Activated CD4-positive, alpha-beta memory T cell treated with anti-CD3 and anti-CD28 coated beads for 36 hours (primary cell): Measurements from ENCODE around the gene PTPRF. TPM values are rescaled to one million over a fixed set of nuclear protein-coding genes. Genes with fewer than 3 reads are reported as not detected.

Source experiments
- CTCF ChIA-PET: fragments of 350-600 bp; sonication (Branson Sonifier 250); formaldehyde crosslinking; loops from one replicate; lab custom pipeline; 2021; ENCODE audit warnings: antibody characterized with exemption, inconsistent platforms; lab: Charles Lee
- POLR2A ChIA-PET: fragments of 350-600 bp; sonication (Branson Sonifier 250); formaldehyde crosslinking; loops from one replicate; lab custom pipeline; 2021; ENCODE audit warnings: antibody characterized with exemption; lab: Charles Lee
- DNase-seq: peaks from one replicate; pipeline ENCODE4 v3.0.0-alpha.2; 2020
- H3K27ac Mint-ChIP-seq: one replicate; pipeline ENCODE4 v1.8.0; 2021; ENCODE audit warnings: mixed read lengths
- H3K27me3 Mint-ChIP-seq: one replicate; pipeline ENCODE4 v1.8.0; 2021; ENCODE audit warnings: mixed read lengths
- H3K36me3 Mint-ChIP-seq: one replicate; pipeline ENCODE4 v1.8.0; 2021; ENCODE audit warnings: mixed read lengths
- H3K4me1 Mint-ChIP-seq: one replicate; pipeline ENCODE4 v1.8.0; 2021; ENCODE audit warnings: low read depth, mixed read lengths
- H3K4me3 Mint-ChIP-seq: one replicate; pipeline ENCODE4 v1.8.0; 2021; ENCODE audit warnings: mild to moderate bottlenecking, mixed read lengths
- H3K9me3 Mint-ChIP-seq: one replicate; pipeline ENCODE4 v1.8.0; 2021; ENCODE audit warnings: mixed read lengths
- intact Hi-C: fragments of 100-400 bp; cut with micrococcal nuclease; formaldehyde crosslinking; loops from one replicate; pipeline ENCODE4 v1.15.1; 2023
- total RNA-seq, 2 experiments: library from RNA; stranded (reverse); gene quantifications; one replicate each; pipeline ENCODE4 v1.2.3, GENCODE V29; 2021

PTPRF gene
- total RNA-seq, 2 experiments from 2014 or later, result 2.4 to 2.8 TPM

DNA sequence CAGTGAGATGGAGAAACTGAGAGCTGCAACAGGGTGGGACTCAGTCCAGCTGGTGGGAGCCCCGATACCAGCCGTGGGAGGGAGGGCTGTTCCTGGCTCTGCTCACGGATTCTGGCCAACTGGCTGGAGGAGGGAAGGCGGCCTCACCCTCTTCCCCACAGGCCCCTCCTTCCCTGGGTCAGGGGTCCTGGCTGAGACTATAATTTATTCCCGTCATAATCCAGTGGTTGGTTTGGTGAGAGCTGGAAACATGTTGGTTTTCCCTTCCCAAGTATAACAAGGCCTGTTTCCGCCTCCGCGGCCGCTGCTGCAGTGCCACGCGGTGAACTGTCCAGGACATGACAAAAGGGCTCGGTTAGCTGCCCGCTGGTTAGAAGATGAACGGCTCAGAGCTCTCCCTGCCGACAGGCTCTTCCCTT is 10.0 kb downstream of the PTPRF start:
- Mint-ChIP-seq H3K9me3 (no peaks in the 10 kb centered on the region), H3K27me3 (no peaks in the 10 kb centered on the region), H3K27ac (no peak overlapping the region), H3K36me3 (no peaks in the 10 kb centered on the region), H3K4me3 (no peak overlapping the region), H3K4me1 (no peaks in the 10 kb centered on the region)
- ChIA-PET CTCF (no interaction called here), POLR2A (no interaction called here)
- DNase-seq, result no peak
- intact Hi-C loops, result no loop called here

DNA sequence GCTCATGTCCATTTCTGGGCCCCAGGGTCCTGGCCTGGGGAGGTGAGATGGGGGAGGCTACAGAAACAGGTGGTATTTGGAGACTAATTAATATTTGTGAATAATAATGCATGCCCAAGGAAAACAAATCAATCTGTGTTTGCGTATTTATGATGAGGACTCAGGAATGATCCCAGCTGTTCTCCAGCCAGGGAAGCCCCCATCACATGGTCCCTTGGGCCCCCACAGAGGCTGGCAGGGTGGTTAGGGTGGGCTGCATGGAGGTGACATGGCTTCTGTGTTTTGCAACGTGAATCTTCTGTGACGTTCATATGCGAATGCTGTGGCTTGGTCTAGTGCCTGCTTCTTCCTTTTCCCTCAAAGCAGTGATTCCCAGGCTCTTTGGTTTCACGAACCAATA is 10.5 kb downstream of the PTPRF start:
- Mint-ChIP-seq H3K4me3 (no peak overlapping the region), H3K9me3 (no peaks in the 10 kb centered on the region), H3K4me1 (no peaks in the 10 kb centered on the region), H3K27me3 (no peaks in the 10 kb centered on the region), H3K36me3 (no peaks in the 10 kb centered on the region), H3K27ac (no peak overlapping the region)
- no peak for DNase-seq
- intact Hi-C loops, result no loop called here
- ChIA-PET POLR2A (no interaction called here), CTCF (no interaction called here)

DNA sequence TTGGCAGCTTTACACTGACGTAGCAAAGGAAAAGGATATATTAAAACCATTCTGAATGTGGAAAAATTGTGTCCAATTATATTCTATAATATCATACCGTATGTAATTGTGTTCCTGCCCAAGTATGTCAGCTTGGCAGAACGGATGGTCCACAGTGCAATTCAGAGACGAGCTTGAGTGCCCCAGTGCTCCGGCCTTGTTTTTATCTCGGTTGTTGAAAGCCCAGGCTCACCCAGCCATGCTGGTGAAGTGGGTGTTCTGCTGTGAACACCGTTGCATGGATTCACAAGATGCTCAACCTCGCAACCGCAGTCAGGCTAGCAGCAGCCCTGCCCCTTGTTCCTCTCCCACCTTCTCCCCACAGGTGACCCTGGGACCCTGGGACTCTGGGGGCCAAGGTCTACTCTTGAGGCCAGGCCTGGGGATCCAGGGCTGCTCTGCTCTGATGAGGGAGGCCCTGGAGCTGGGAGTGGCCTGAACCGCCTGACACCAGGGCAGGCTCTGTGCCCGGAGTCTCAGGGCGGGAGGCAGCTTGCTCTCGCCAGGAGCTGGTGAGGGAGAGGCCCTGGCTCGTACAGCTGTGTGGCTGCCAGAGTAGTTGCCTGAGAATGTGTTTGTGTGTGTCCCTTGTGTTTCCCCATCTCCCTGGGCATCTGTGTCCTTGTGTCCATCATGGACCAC is 11.2 kb downstream of the PTPRF start:
- no peaks in the 10 kb centered on the region for H3K36me3 Mint-ChIP-seq
- no peak overlapping the region for H3K27ac Mint-ChIP-seq
- ChIA-PET POLR2A (no interaction called here), CTCF (interaction anchor here (1.2 to 2.2 kb wide), 3 partner anchors 12 to 393 kb away, joined by 3 to 7 read pairs (median 3); no protein-coding TSS in a partner anchor)
- DNase-seq, result no peak
- H3K4me1 Mint-ChIP-seq, result no peaks in the 10 kb centered on the region
- intact Hi-C loops, result no loop called here
- peaks cover 4% of the 10 kb centered on the region for H3K27me3 Mint-ChIP-seq
- no peaks in the 10 kb centered on the region for H3K9me3 Mint-ChIP-seq
- H3K4me3 Mint-ChIP-seq, result no peak overlapping the region

DNA sequence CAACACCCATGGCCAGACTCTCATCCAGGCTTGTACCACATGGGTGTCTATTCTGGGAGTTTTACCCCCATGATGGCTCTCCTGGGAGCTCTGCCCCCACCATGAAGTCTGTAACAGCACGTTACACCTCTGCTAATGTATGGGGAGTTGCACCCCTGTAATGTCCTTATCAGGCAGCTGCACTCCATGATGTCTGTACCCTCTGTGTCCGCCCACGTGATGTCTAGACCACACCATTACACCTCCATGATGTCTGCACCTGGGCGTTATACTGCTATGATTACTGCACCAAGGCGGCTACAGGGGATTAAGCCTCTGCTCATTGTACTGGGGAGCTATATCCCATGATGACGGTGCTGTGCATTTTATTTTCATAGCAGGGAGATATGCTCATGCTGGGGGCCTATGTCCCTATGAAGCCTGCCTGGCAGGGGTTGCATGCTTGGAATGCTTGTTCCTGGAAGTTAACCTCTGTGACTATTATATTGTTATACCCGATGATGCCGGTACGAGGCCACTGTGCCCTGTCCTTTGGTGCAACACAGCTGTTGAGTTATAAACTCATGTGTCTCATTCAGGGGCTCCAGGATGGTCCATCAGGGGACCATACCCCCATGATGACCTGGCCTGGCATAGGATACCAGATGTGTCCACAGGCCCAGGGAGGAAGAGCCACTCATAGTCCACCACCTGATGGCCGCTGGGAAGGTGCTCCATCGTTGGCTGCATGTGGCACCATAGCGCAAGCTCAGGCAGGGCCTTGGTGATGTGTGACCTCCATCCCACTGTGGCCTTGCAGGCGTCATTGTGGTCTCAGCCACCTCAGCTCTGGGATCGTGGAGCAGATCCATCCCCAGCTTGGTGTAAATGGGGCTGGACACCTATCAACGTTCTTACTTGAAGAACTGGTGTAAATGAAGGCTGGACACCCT is 12.1 kb downstream of the PTPRF start:
- H3K36me3 Mint-ChIP-seq, result no peaks in the 10 kb centered on the region
- POLR2A ChIA-PET, result no interaction called here
- CTCF ChIA-PET, result interaction anchor here (1.2 to 2.2 kb wide), 3 partner anchors 13 to 392 kb away, joined by 3 to 7 read pairs (median 3); no protein-coding TSS in a partner anchor

DNA sequence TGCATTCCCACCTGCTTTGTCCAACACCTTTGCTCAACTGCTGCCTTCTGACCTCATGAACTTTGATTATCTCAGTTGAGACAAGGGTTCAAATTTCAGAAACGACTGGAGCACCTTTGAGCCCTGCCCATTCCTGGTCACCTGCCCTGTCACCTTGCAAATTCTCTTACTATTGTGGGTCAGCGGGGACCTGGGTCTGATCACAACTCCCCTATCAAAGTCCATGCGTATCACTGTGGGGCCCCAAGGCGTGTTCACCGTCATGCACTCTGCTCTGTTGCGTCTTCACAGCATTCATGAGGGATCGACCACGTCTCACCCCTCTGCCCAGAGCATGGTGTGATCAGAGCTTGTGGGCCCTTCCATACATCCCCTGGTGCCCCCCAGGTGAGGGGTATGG is 12.9 kb downstream of the PTPRF start:
- CTCF ChIA-PET, result interaction anchor here (2.2 kb wide), 1 partner anchor 14 kb away, joined by 7 read pairs; no protein-coding TSS in a partner anchor
- H3K27ac Mint-ChIP-seq, result no peak overlapping the region
- intact Hi-C loops, result no loop called here
- no peaks in the 10 kb centered on the region for H3K9me3 Mint-ChIP-seq
- no peak overlapping the region for H3K4me3 Mint-ChIP-seq
- POLR2A ChIA-PET, result no interaction called here
- DNase-seq, result no peak
- H3K4me1 Mint-ChIP-seq, result no peaks in the 10 kb centered on the region
- H3K36me3 Mint-ChIP-seq, result no peaks in the 10 kb centered on the region
- H3K27me3 Mint-ChIP-seq, result peaks cover 4% of the 10 kb centered on the region

More for the DNA sequence above, 12.1 kb downstream of the PTPRF start:
- DNase-seq, result no peak
- Mint-ChIP-seq H3K4me1 (no peaks in the 10 kb centered on the region), H3K27me3 (peaks cover 4% of the 10 kb centered on the region), H3K9me3 (no peaks in the 10 kb centered on the region), H3K4me3 (no peak overlapping the region), H3K27ac (no peak overlapping the region)
- intact Hi-C loops, result no loop called here

DNA sequence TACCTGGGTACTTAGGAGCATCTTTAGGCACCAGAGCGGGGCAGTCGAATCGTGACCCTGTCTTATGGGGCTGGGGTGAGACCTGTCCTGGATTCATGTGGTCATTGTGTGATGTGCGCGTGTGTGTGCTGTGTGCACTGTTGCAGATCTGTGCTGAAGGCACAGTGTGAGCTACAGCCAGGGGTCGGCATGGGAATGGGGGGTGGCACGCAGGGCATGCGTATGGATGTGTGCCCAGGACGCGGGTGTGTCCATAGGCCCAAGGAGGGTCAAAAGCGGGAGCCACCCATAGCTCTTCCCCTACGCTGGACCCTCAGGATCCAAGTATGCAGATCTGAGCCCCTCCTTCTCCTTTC is 14.6 kb downstream of the PTPRF start:
- no peak for DNase-seq
- peaks cover 3% of the 10 kb centered on the region for H3K4me1 Mint-ChIP-seq
- H3K27me3 Mint-ChIP-seq, result peaks cover 6% of the 10 kb centered on the region
- H3K36me3 Mint-ChIP-seq, result no peaks in the 10 kb centered on the region
- intact Hi-C loops, result no loop called here
- no peak overlapping the region for H3K4me3 Mint-ChIP-seq
- ChIA-PET POLR2A (no interaction called here), CTCF (interaction anchor here (1.6 kb wide), 1 partner anchor 9 kb away, joined by 3 read pairs; no protein-coding TSS in a partner anchor)
- H3K27ac Mint-ChIP-seq, result no peak overlapping the region
- no peaks in the 10 kb centered on the region for H3K9me3 Mint-ChIP-seq

DNA sequence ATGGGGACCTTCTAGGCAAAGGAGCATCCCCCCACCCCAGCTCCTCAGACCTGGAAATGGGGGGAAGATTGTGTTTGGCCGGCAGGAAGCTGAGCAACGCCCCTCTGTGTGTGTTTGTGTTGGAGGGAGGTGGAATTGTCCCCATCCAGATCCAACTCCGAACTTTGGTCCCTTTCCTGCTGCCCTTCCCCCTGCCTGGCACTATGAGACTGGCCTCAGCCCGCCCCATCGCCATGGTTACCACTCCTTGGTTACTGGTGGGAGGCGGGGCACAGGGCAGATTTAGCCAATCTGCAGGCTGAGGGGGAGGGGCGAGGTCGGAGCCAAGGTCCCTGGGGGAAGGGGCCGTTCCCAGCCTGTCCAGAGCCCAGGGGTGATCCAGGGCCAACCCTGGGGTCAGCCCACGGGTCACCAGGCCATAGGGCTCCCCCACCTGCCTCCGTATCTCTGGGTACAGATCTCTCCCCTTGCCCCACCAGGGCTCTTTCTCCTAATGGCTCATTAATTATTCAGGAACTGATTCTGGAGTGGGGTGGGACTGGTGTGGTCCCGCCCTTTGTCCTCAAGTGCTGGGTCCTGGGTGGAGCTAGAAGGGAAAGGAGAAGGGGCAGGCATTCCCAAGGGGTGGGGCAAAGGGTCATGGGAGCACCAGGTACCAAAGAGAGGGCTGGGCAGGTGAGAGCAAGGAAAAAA is 15.2 kb downstream of the PTPRF start:
- POLR2A ChIA-PET, result no interaction called here

DNA sequence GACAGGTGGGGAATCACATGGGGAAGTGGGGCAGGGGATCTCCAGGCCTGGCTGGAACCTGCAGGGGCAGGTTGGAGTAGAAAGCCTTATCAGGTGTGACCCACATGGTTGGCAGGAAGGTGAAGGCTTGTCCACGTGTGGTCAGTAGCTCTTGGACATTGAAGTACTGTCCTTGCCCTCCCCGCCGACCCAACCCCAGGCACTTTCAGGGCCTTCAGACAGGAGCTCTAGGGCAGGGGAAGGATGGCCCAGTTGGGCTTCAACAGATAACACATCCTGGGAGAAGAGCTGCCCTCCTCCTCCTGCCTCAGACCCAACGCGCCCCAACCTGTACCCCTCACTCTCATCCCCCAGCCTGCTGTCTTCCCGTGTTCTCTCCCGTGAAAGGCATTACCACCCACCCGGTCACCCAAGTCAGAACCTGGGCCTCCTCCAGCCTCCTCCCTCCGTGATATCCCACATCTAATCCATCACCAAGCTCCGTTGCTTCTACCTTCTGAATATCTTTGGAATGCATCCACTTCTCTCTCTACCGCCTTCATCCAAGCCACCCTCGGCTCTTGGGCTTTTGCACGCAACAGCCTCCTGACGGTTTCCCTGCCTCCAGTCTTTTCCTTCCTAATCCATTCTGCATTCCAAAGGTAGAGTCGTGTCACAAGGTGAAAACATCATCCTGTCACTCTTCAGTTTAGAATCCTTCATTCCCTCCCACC is 15.9 kb downstream of the PTPRF start:
- Mint-ChIP-seq H3K4me1 (peaks cover 3% of the 10 kb centered on the region), H3K9me3 (no peaks in the 10 kb centered on the region), H3K27ac (no peak overlapping the region), H3K4me3 (no peak overlapping the region), H3K27me3 (peaks cover 10% of the 10 kb centered on the region), H3K36me3 (no peaks in the 10 kb centered on the region)
- intact Hi-C loops, result no loop called here
- no peak for DNase-seq
- ChIA-PET POLR2A (no interaction called here), CTCF (interaction anchor here (1.6 kb wide), 1 partner anchor 8 kb away, joined by 3 read pairs; no protein-coding TSS in a partner anchor)

More for the DNA sequence above, 15.2 kb downstream of the PTPRF start:
- Mint-ChIP-seq H3K36me3 (no peaks in the 10 kb centered on the region), H3K27me3 (peaks cover 7% of the 10 kb centered on the region), H3K9me3 (no peaks in the 10 kb centered on the region), H3K4me3 (no peak overlapping the region), H3K4me1 (peaks cover 3% of the 10 kb centered on the region), H3K27ac (no peak overlapping the region)
- no peak for DNase-seq
- CTCF ChIA-PET, result interaction anchor here (1.6 kb wide), 1 partner anchor 8 kb away, joined by 3 read pairs; no protein-coding TSS in a partner anchor
- intact Hi-C loops, result no loop called here

DNA sequence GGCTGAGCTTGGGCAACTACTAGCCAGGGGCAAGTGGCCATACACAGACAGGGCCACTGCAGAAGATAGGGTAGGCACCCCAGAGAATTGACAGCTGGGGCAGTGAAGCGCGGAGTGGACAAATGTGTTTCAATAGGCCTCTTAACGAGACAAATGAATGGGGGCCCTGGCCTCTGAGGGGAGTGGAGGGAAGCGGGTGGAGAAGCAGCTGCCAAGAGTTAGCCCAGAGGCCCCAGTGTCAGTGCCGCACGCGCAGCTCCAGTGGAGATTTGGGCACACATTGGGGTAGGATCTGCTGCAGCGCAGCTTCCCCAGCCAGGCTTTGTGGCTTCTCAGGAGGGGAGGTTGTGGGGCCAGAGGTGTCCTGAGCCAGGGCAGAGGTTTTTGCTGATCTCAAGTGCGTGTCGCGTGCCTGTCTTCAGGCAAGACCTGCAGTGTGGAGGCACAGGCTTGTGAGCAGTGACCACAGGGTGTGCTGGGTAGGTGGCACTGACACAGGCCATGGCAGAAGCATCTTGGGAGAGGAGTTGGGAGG is 16.9 kb downstream of the PTPRF start:
- CTCF ChIA-PET, result no interaction called here
- intact Hi-C loops, result no loop called here
- no peak overlapping the region for H3K27ac Mint-ChIP-seq
- peaks cover 10% of the 10 kb centered on the region for H3K27me3 Mint-ChIP-seq
- no peaks in the 10 kb centered on the region for H3K36me3 Mint-ChIP-seq
- H3K4me3 Mint-ChIP-seq, result no peak overlapping the region
- no peaks in the 10 kb centered on the region for H3K9me3 Mint-ChIP-seq
- no peak for DNase-seq
- POLR2A ChIA-PET, result no interaction called here
- peaks cover 3% of the 10 kb centered on the region for H3K4me1 Mint-ChIP-seq

DNA sequence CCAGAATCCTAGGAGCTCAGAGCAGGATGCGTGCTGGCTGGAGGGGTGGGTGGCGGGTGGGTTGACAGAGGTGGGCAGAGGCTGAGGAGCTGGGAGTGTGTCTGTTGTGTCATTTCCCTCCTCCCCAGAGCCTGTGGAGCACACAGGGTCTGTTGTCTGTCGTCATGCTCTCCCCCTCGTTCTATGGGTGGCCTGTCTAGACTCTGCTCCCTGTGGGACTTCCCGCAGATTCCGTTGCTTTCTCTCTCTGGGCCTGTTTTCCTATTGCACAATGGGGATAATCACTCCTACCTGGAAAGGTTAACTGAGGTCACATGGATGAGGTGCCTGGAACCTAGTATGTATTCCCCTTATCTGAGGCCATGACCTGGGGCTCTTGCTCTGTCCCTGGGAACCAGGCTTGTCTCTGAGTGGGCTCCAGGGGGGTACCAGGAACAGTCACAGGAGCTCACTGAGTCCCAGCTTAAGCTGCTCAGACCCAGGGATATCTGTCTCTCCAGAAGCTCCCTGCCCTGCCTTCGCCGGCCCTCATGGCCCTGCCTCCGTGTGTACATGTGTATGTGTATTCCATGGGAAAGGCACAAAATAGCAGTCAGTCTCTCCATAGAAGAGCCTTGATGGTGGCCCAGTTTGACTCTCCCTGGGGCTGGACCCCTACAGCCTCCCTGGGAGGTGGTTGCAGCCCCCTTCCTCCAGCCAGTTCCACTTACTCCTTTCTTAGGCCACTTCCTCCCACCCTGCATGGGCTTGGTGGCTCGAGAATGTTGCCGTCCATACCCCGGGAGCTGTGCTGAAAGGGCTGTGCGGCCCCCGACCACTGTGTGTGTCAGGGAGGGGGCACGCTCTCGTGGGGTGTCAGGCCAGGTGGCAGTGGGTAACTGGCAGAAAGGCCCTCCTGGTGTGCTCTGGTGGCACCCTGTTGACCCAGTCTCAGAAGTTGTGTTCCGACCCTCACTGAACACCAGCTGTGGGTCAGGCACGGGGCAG is 17.9 kb downstream of the PTPRF start:
- H3K4me3 Mint-ChIP-seq, result no peak overlapping the region
- peaks cover 10% of the 10 kb centered on the region for H3K27me3 Mint-ChIP-seq
- no peaks in the 10 kb centered on the region for H3K36me3 Mint-ChIP-seq
- ChIA-PET POLR2A (no interaction called here), CTCF (no interaction called here)
- H3K4me1 Mint-ChIP-seq, result peaks cover 3% of the 10 kb centered on the region
- no peak overlapping the region for H3K27ac Mint-ChIP-seq
- no peaks in the 10 kb centered on the region for H3K9me3 Mint-ChIP-seq
- DNase-seq, result no peak
- intact Hi-C loops, result no loop called here
